HL-60 (cell line): Measurements from ENCODE around the gene ST6GALNAC2.

Experiments
- DNase-seq, 2 experiments: peaks; one replicate each; pipeline ENCODE4 v3.0.0-alpha.2; 2010 to 2020; ENCODE audit warnings: low read depth in 1 of 2, low spot score in 1 of 2
- H3K27ac ChIP-seq: fragments of 250-450 bp; sonication (Bioruptor Pico); replicated peaks from 2 replicates; pipeline ENCODE4 v1.5.1; 2020; ENCODE audit warnings: mild to moderate bottlenecking, moderate library complexity
- H3K27me3 ChIP-seq: fragments of 250-450 bp; sonication (Bioruptor Pico); 2 replicates; pipeline ENCODE4 v1.5.1; 2021; ENCODE audit warnings: mild to moderate bottlenecking, moderate library complexity; ENCODE audit not compliant: insufficient read depth, poor library complexity, severe bottlenecking
- H3K4me3 ChIP-seq: replicated peaks from 2 replicates; pipeline ENCODE4 v1.5.1; 2011; ENCODE audit warnings: mild to moderate bottlenecking, control low read depth, low read length; ENCODE audit not compliant: insufficient read depth
- GABPA ChIP-seq: IDR thresholded peaks from 2 replicates; pipeline ENCODE4 v1.6.1; 2012; ENCODE audit warnings: low read depth
- POLR2AphosphoS5 ChIP-seq: IDR thresholded peaks from 2 replicates; pipeline ENCODE4 v1.6.1; 2012; ENCODE audit warnings: low read depth
- SPI1 ChIP-seq: IDR thresholded peaks from 2 replicates; pipeline ENCODE4 v1.6.1; 2012; ENCODE audit warnings: low read depth, mild to moderate bottlenecking, borderline replicate concordance
- TF ChIP-seq, protein P1 (sequence below): IDR thresholded peaks from one replicate; pipeline ENCODE4 v1.5.1; 2011; ENCODE audit warnings: low read length, control low read depth, inconsistent platforms; ENCODE audit not compliant: insufficient read depth
- TF ChIP-seq, protein P2 (sequence below): IDR thresholded peaks from 2 replicates; pipeline ENCODE4 v1.6.1; 2012; ENCODE audit warnings: low read depth; ENCODE audit not compliant: insufficient replicate concordance

ST6GALNAC2 gene

DNA sequence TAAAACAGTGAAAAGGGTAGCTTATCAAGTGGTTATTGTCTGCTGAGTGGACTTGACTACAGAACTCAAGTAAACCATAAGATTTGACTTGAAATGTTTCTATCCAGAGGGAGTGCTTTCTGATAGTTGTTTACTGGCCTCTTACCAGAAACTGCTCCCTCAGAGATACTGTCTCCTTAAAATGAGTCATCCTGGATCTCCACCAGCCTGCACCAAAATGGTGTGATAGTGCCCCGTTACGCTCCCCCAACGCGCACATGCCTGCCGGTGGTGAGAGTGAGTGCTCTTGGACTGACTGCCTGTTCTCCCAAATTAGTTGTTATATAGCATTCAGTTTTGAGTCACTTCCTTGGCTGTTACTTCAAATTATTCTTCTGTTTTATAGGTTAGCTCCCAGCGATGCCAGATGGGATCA, 22.9 kb downstream of the ST6GALNAC2 start:
- TF ChIP-seq, protein P1, sequence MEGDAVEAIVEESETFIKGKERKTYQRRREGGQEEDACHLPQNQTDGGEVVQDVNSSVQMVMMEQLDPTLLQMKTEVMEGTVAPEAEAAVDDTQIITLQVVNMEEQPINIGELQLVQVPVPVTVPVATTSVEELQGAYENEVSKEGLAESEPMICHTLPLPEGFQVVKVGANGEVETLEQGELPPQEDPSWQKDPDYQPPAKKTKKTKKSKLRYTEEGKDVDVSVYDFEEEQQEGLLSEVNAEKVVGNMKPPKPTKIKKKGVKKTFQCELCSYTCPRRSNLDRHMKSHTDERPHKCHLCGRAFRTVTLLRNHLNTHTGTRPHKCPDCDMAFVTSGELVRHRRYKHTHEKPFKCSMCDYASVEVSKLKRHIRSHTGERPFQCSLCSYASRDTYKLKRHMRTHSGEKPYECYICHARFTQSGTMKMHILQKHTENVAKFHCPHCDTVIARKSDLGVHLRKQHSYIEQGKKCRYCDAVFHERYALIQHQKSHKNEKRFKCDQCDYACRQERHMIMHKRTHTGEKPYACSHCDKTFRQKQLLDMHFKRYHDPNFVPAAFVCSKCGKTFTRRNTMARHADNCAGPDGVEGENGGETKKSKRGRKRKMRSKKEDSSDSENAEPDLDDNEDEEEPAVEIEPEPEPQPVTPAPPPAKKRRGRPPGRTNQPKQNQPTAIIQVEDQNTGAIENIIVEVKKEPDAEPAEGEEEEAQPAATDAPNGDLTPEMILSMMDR, result no peak
- no peak for TF ChIP-seq GABPA
- TF ChIP-seq SPI1, result no peak
- Histone ChIP-seq H3K4me3 (no peak overlapping the region), H3K27ac (no peak overlapping the region), H3K27me3 (no peaks in the 10 kb centered on the region)
- DNase-seq, result no peak

DNA sequence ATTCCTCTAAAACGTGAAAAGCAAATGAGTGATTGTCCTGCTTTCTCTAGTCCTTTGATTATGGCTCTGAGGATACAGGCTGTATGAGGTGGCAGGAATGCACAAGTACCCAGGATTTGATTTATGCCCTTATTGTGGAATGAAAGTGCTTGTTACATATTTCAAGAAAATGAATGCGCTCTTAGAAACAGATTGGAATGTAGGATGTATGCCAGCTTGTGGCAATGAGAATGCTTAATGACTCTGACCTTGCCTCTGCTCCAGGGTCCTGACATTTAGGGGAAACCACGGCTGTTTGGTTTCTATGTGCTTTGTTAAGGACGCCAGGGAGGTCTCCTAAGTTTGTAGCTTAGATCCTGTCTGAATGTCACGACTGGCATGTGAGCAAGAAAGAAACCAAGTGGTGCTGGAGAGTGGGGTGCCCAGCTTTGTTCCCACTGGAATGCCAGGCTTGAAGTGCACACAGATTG, 23.8 kb downstream of the ST6GALNAC2 start:
- no peak for TF ChIP-seq SPI1
- Histone ChIP-seq H3K27ac (peak overlapping the region; percentile 96; the same call in 1 of the 2 replicates), H3K4me3 (no peak overlapping the region), H3K27me3 (no peaks in the 10 kb centered on the region)
- DNase-seq, result no peak

DNA sequence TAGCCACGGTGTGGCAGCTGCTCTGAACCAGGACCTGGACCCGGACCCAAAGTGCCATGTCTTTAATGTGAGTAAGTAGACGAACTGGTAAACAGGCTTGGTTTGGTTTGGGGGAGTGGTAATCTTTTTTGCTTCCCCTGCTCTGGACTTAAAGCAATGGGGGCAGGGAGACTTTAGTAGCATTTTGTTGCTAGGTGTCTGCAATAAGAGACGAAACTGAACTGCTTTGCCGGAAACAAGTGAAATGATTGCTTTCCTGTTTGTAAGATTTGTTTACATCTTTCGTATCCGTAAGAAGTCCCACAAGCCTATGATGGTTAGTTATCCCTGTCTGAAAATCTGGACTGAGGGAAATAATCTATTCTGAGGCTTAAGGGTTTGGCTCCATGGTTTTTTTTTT, 24.3 kb downstream of the ST6GALNAC2 start:
- Histone ChIP-seq H3K27me3 (no peaks in the 10 kb centered on the region), H3K4me3 (no peak overlapping the region), H3K27ac (peak overlapping the region; percentile 96)
- TF ChIP-seq, protein P2, sequence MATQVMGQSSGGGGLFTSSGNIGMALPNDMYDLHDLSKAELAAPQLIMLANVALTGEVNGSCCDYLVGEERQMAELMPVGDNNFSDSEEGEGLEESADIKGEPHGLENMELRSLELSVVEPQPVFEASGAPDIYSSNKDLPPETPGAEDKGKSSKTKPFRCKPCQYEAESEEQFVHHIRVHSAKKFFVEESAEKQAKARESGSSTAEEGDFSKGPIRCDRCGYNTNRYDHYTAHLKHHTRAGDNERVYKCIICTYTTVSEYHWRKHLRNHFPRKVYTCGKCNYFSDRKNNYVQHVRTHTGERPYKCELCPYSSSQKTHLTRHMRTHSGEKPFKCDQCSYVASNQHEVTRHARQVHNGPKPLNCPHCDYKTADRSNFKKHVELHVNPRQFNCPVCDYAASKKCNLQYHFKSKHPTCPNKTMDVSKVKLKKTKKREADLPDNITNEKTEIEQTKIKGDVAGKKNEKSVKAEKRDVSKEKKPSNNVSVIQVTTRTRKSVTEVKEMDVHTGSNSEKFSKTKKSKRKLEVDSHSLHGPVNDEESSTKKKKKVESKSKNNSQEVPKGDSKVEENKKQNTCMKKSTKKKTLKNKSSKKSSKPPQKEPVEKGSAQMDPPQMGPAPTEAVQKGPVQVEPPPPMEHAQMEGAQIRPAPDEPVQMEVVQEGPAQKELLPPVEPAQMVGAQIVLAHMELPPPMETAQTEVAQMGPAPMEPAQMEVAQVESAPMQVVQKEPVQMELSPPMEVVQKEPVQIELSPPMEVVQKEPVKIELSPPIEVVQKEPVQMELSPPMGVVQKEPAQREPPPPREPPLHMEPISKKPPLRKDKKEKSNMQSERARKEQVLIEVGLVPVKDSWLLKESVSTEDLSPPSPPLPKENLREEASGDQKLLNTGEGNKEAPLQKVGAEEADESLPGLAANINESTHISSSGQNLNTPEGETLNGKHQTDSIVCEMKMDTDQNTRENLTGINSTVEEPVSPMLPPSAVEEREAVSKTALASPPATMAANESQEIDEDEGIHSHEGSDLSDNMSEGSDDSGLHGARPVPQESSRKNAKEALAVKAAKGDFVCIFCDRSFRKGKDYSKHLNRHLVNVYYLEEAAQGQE, result no peak
- TF ChIP-seq, protein P1, result no peak
- no peak for TF ChIP-seq SPI1
- TF ChIP-seq POLR2AphosphoS5, result no peak
- no peak for TF ChIP-seq GABPA
- no peak for DNase-seq

DNA sequence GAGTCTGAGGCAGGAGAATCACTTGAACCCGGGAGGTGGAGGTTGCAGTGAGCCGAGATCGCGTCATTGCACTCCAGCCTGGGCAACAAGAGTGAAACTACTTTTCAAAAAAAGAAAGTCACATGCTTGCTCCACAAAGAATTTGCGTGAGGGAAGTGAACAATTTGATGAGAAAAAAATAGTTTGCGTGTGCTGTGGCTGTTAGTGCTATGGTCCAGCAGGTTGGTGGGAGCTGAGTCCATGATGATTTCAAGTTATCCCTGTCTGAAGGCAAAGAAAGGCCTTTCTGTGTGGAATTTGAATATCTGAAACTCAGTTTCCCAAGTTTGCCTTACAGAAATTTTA, 24.8 kb downstream of the ST6GALNAC2 start:
- Histone ChIP-seq H3K27me3 (no peaks in the 10 kb centered on the region), H3K27ac (peak overlapping the region; percentile 96), H3K4me3 (peak overlapping the region; percentile 83)
- DNase-seq, result no peak
- TF ChIP-seq, protein P2, result no peak
- TF ChIP-seq GABPA (no peak), SPI1 (no peak), POLR2AphosphoS5 (no peak)
- TF ChIP-seq, protein P1, result no peak
